D721Med (cell line): Measurements from ENCODE around the gene NFATC1.

Experiments used
- DNase-seq: peaks from one replicate; pipeline ENCODE4 v3.0.0; 2011; ENCODE audit warnings: low spot score; ENCODE audit not compliant: insufficient read length
- FAIRE-seq: peaks from 2 replicates; lab custom pipeline; 2011; peaks lifted over from hg19 to GRCh38; lab: Jason Lieb, UNC
- TF ChIP-seq, protein P1 (sequence below): IDR thresholded peaks from 2 replicates; pipeline ENCODE4 v1.5.1; 2012; ENCODE audit warnings: mild to moderate bottlenecking, control low read depth; ENCODE audit not compliant: insufficient read depth; ENCODE audit errors: missing control alignments

The NFATC1 gene

DNA sequence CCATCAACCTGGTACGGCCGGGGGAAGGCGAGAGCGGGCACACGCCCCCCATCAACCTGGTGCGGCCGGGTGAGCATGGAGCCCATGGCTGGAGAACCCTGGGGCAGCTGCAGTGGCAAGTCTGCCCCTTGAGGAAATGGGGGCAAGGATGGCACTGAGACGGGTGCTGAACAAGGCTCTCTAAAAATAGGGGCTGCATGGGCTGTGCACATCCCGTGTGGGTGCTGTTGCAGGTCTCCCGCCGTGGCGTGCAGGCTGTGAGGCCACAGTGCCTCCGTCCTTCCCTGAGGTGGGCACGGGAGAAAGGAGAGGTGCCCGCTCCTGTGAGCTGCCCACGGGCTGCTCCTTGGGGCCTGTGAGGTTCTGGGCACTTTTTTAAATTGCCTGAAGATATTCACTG, 99.2 kb downstream of the NFATC1 start:
- DNase-seq (no peak), FAIRE-seq (no peak)
- TF ChIP-seq, protein P1, sequence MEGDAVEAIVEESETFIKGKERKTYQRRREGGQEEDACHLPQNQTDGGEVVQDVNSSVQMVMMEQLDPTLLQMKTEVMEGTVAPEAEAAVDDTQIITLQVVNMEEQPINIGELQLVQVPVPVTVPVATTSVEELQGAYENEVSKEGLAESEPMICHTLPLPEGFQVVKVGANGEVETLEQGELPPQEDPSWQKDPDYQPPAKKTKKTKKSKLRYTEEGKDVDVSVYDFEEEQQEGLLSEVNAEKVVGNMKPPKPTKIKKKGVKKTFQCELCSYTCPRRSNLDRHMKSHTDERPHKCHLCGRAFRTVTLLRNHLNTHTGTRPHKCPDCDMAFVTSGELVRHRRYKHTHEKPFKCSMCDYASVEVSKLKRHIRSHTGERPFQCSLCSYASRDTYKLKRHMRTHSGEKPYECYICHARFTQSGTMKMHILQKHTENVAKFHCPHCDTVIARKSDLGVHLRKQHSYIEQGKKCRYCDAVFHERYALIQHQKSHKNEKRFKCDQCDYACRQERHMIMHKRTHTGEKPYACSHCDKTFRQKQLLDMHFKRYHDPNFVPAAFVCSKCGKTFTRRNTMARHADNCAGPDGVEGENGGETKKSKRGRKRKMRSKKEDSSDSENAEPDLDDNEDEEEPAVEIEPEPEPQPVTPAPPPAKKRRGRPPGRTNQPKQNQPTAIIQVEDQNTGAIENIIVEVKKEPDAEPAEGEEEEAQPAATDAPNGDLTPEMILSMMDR: no peak

DNA sequence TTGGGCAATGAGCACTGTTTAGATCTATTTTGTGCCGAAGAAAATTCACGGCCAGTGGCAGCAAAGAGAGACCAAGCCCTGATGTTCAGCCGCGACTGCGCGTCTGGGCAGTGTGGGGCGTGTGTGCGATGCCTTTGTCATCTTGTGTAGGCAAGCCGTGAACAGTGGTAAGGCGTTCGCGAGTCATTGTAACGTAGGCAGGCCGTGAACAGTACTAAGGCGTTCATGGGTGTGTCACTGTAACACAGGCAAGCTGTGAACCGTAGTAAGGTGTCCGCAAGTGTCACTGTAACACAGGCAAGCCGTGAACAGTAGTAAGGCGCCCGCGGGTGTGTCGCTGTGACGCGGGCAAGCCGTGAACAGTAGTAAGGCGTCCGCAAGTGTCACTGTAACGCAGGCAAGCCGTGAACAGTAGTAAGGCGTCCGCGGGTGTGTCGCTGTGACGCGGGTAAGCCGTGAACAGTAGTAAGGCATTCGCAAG, 99.9 kb downstream of the NFATC1 start:
- FAIRE-seq (no peak), DNase-seq (no peak)
- TF ChIP-seq, protein P1: no peak

DNA sequence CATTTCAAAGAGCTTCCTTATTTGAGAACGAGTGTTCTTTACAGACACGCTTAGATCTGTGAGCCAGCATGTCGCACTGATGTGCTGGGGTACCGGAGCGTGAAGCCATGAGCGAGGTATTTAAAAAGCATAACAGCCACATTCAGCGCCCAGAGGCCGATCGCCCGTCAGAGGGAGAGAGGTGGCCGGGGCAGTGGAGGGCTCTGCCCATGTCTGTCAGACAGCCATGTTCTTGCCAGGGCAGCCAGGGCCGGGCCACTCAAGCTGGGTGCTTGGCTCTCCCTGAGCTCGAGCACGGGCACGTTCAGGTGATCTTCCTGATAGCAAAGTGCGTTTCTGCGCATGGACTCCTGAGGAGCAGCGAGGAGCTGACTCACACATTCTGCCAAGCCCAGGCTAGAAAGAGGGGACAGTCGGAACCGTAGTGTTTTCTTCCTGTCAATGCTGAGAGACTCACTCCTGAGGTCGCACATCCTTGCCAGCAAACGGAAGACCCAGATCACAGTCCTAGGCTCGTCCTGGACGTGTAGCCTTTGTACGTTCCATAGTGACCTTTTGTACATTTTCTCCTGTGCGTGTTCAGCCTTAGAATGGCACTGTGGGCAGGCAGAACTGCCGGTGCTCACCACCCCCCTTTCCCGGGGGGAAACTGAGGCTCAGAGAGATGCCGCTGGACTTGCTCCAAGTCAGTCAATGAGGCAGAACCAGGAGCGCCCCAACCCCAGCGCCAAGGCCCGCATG, 100.7 kb downstream of the NFATC1 start:
- TF ChIP-seq, protein P1: no peak
- no peak for DNase-seq
- FAIRE-seq: no peak

DNA sequence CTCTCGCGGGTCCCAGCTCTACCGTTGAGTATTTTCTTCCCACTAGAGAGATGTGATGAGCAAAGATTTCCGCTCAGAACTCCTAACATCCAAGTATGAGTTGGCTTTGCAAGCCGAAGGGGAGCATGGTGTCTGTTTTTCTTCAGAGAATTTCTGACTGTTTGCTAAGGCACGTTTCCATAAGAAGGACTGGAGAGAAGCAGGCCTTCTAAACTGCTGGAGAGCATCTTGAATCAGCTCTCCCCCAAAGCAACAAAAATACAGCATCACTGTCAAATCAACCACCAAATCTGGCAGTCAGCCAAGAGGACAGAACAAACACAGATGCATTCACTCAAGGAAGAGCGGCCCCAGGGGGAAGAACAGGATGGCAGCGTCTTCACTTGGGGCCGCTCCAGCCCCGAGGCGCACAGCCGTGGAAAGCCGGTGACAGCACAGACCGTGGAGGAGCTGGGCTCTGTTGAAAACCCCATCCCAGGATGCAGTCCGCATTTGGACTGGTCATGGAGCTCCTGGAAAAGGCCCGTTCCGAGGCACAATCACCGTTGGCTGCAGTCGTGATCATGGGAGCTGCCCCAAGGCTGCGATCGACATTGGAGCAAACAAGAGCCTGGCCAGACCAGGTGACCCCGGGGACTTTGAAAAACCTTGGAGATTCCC, 101.4 kb downstream of the NFATC1 start:
- FAIRE-seq (no peak), DNase-seq (no peak)
- TF ChIP-seq, protein P1: no peak

DNA sequence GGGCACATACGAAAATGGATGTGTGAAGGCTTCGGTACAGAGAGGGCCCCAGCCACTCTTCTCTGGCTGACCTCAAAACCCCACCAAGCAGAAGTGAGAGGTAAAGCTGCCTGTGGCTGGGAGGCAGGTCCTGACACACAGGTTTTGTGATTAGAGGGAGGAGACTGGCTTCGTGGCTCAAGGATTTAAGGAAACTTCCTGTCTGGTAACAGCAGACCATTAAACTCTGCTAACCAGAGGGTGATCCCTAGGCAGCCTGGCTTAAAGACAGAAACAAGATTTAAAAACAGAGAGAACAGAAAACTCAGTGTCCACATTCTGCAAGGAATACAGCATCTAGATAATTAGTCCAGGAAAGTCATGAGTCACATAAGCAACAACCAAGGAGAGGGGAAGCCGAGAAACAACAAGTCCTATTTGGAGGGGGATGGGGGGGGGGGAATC, 101.9 kb downstream of the NFATC1 start:
- TF ChIP-seq, protein P1: no peak
- DNase-seq (no peak), FAIRE-seq (no peak)

DNA sequence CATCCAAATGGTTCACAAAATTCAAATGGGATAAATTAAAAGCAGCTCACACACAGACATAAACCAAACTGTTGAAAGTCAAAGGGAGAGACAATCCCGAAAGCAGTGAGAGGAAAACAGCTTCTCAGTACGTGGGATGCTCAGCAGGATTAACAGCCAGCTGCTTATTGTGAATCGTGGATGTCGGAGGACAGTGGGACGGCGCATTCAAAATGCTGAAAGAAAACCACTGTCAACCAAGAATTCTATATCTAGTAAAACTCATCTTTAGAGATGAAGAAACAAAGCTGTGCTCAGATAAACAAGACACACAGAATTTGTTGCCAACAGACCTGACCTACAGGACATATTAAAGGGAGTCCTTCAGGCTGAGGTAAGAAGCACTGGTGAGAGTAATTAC, 102.9 kb downstream of the NFATC1 start:
- no peak for DNase-seq
- no peak for FAIRE-seq
- TF ChIP-seq, protein P1: no peak

DNA sequence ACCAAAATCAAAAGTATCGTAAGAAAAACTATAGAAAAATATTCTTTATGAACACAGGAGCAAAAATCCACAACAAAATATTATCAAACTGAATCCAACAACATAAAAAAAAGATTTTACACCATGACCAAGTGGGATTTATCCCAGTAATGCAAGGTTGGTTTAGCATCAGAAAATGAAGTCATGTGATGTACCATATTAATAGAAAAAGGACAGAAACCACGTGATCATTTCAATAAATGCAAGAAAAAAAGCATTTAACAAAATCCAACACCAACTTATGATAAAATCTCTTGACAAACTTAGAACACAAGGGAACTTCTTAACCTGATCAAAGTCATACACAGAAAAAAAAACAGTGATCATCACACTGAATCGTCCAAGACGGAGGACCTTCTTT, 105.3 kb downstream of the NFATC1 start:
- FAIRE-seq: peak; percentile 67
- no peak for DNase-seq
- TF ChIP-seq, protein P1: no peak
